Esophagus squamous epithelium (tissue), 5 donors: Measurements from ENCODE around the gene ZNF230. TPM values are rescaled to one million over a fixed set of nuclear protein-coding genes. Genes with fewer than 3 reads are reported as not detected.

Experiments
- DNase-seq: peaks from one replicate; lab custom pipeline; 2025; lab: John Stamatoyannopoulos, UW
- H3K27ac ChIP-seq, 4 donors: fragments of 200-600 bp; sonication (generic); one replicate each; pipeline ENCODE4 v1.5.1; 2016 to 2019; ENCODE audit warnings: mild to moderate bottlenecking in 1 of 4
- H3K27me3 ChIP-seq, 4 donors: fragments of 200-600 bp; sonication (generic); 1 replicate in 3 of 4; 2 replicates in 1 of 4; pipeline versions ENCODE4 v1.5.1 to v1.6.0; 2017 to 2021; ENCODE audit warnings: antibody characterized with exemption in 1 of 4
- H3K36me3 ChIP-seq, 3 donors: fragments of 200-600 bp; sonication (generic); one replicate each; pipeline ENCODE4 v1.5.1; 2016 to 2019
- H3K4me1 ChIP-seq, 3 donors: fragments of 200-600 bp; sonication (generic); one replicate each; pipeline ENCODE4 v1.5.1; 2017 to 2019
- H3K4me3 ChIP-seq, 4 donors: fragments of 200-600 bp; sonication (generic); 1 replicate in 3 of 4; 2 replicates in 1 of 4; pipeline ENCODE4 v1.5.1; 2016 to 2019; ENCODE audit warnings: mild to moderate bottlenecking in 2 of 4, moderate library complexity in 1 of 4
- H3K9me3 ChIP-seq, 3 donors: fragments of 200-600 bp; sonication (generic); one replicate each; pipeline ENCODE4 v1.5.1; 2016 to 2019
- POLR2A ChIP-seq, 4 donors: fragments of 450-650 bp; IDR thresholded peaks; one replicate each; pipeline ENCODE4 v1.6.1; 2017; ENCODE audit warnings: antibody characterized with exemption in 4 of 4, mild to moderate bottlenecking in 4 of 4, moderate library complexity in 3 of 4
- WGBS, 2 donors: methylation state at CpG; one replicate each; pipeline ENCODE4 v1.1.5; 2018; 5-methylcytosine and 5-hydroxymethylcytosine counted together
- intact Hi-C: fragments of 100-400 bp; cut with DNase I; formaldehyde crosslinking; loops from one replicate; pipeline ENCODE4 v1.15.0; 2022
- small RNA-seq, 4 donors: library from RNA; depleted of rRNA; stranded (forward); fragments of <200 nt; gene quantifications; one replicate each; pipeline ENCODE3, GENCODE V24; 2016
- total RNA-seq, 4 donors: library from RNA; depleted of rRNA; stranded (reverse); fragments of >200 nt; gene quantifications; one replicate each; pipeline ENCODE4 v1.1.0, GENCODE V29; 2016
- TF ChIP-seq, protein P1 (sequence below), 6 experiments: fragments of 450-650 bp in 4 of 6; fragments of 200-600 bp in 2 of 6; sonication (generic) in 2 of 6; IDR thresholded peaks; one replicate each; pipeline ENCODE4 v1.5.1; 2016 to 2019; ENCODE audit warnings: antibody characterized with exemption in 6 of 6, mild to moderate bottlenecking in 4 of 6, moderate library complexity in 4 of 6
- donor health status: DM: yes; HTN: yes; CAD: no.

ZNF230 gene
- total RNA-seq, 4 donors from 2014 or later, result 1.1 to 6.3 (median 1.8) TPM

DNA sequence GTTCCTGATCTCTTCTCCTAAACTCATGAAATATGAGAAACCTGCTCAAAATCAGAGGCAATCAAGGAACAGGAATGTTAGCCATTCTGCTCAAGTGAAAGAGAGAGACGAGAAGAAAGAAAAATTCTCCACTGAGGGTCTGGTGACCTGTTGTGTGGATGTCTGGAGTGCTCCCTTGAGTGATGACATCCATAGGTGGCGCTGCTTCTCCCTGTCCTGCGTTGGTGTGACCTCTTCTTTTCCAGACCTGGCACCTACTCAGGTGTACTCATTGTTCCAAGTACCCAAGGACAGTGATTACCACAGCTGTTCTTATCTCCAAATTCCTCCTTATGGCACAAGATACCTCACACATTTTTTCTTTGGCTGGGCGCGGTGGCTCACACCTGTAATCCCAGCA, 53.1 kb downstream of the ZNF230 start:
- no peak for DNase-seq
- 85 to 89% methylated on average over 4 to 5 of the region's 5 CpGs for WGBS, 2 donors
- TF ChIP-seq, protein P1, sequence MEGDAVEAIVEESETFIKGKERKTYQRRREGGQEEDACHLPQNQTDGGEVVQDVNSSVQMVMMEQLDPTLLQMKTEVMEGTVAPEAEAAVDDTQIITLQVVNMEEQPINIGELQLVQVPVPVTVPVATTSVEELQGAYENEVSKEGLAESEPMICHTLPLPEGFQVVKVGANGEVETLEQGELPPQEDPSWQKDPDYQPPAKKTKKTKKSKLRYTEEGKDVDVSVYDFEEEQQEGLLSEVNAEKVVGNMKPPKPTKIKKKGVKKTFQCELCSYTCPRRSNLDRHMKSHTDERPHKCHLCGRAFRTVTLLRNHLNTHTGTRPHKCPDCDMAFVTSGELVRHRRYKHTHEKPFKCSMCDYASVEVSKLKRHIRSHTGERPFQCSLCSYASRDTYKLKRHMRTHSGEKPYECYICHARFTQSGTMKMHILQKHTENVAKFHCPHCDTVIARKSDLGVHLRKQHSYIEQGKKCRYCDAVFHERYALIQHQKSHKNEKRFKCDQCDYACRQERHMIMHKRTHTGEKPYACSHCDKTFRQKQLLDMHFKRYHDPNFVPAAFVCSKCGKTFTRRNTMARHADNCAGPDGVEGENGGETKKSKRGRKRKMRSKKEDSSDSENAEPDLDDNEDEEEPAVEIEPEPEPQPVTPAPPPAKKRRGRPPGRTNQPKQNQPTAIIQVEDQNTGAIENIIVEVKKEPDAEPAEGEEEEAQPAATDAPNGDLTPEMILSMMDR (IDR thresholded peaks at IDR 0.05), result no peak
- no peak for TF ChIP-seq POLR2A (IDR thresholded peaks at IDR 0.05)
- peaks cover 0 to 2% (median 0%) of the 10 kb centered on the region in 4 donors for H3K27me3 ChIP-seq
- no peak overlapping the region for H3K27ac ChIP-seq
- H3K36me3 ChIP-seq, result peaks cover under 1 to 62% (median 9%) of the 10 kb centered on the region in 3 donors
- H3K4me3 ChIP-seq, result no peak overlapping the region
- intact Hi-C loops, result no loop called here
- H3K9me3 ChIP-seq, result peaks cover 0 to 52% (median 25%) of the 10 kb centered on the region in 3 donors
- H3K4me1 ChIP-seq, result peaks cover 0 to 21% (median 13%) of the 10 kb centered on the region in 3 donors

GRCh38 chr19:44059229-44059628, 56.5 kb downstream of the ZNF230 start:
- Histone ChIP-seq H3K4me3 (no peak overlapping the region), H3K27ac (no peak overlapping the region), H3K27me3 (no peaks in the 10 kb centered on the region), H3K36me3 (peaks cover 12 to 96% (median 14%) of the 10 kb centered on the region in 3 donors), H3K9me3 (peaks cover 0 to 75% (median 38%) of the 10 kb centered on the region in 3 donors), H3K4me1 (no peaks in the 10 kb centered on the region)
- intact Hi-C loops, result no loop called here
- WGBS, 2 donors, result 100% methylated on average over 2 of the region's 2 CpGs
- TF ChIP-seq, protein P1 (IDR thresholded peaks at IDR 0.05), result no peak
- no peak for TF ChIP-seq POLR2A (IDR thresholded peaks at IDR 0.05)
- no peak for DNase-seq

- 86 to 89% methylated on average over 1 of the region's 1 CpG for WGBS, 2 donors
- peaks cover 14 to 100% (median 19%) of the 10 kb centered on the region in 3 donors for H3K36me3 ChIP-seq
- H3K4me3 ChIP-seq, result no peak overlapping the region
- peaks cover 0 to 81% (median 31%) of the 10 kb centered on the region in 3 donors for H3K9me3 ChIP-seq
- no peaks in the 10 kb centered on the region for H3K27me3 ChIP-seq
- H3K4me1 ChIP-seq, result no peaks in the 10 kb centered on the region
- intact Hi-C loops, result no loop called here
- TF ChIP-seq, protein P1 (IDR thresholded peaks at IDR 0.05), result no peak
- no peak for TF ChIP-seq POLR2A (IDR thresholded peaks at IDR 0.05)
- DNase-seq, result no peak
- no peak overlapping the region for H3K27ac ChIP-seq
Measured at GRCh38 chr19:44061038-44061437, 58.3 kb downstream of the ZNF230 start.

Small RNA genes lying within 50 kb of the gene (small RNA-seq; reads per million reads assigned to genes)
- gene AC006213.5, result 0 reads per million in 4 donors

Other genes with a start within 250 kb of the ZNF230 start
- 10 to 100 TPM; 16.0 to 22.7 (median 21.1) TPM for gene SMG9, start 248.0 kb upstream of the ZNF230 start, total RNA-seq
- 10 to 100 TPM in 1 of 4 donors, 1 to 10 TPM in 3; 3.2 to 16.9 (median 5.3) TPM for gene KCNN4, start 222.0 kb upstream of the ZNF230 start, total RNA-seq
- gene LYPD5, start 200.5 kb upstream of the ZNF230 start, total RNA-seq, result 10 to 100 TPM in 3 of 4 donors, 1 to 10 TPM in 1; 9.9 to 32.0 (median 22.4) TPM
- 10 to 100 TPM in 1 of 4 donors, 1 to 10 TPM in 3; 1.5 to 19.1 (median 6.5) TPM for gene ZNF283, start 175.6 kb upstream of the ZNF230 start, total RNA-seq
- 1 to 10 TPM; 1.3 to 1.7 (median 1.5) TPM for gene ZNF404, start 119.0 kb upstream of the ZNF230 start, total RNA-seq
- 1 to 10 TPM; 5.0 to 8.4 (median 6.4) TPM for gene ZNF45, start 67.7 kb upstream of the ZNF230 start, total RNA-seq
- 10 to 100 TPM in 1 of 4 donors, 1 to 10 TPM in 3; 1.4 to 12.9 (median 2.2) TPM for gene ZNF221, start 51.7 kb upstream of the ZNF230 start, total RNA-seq
- gene ZNF155, start 18.8 kb upstream of the ZNF230 start, total RNA-seq, result 1 to 10 TPM; 2.0 to 7.1 (median 3.8) TPM
- gene ZNF222, start 22.4 kb downstream of the ZNF230 start, total RNA-seq, result 1 to 10 TPM; 1.1 to 6.7 (median 3.1) TPM
- 1 to 10 TPM; 2.7 to 4.9 (median 3.5) TPM for gene ZNF223, start 49.1 kb downstream of the ZNF230 start, total RNA-seq
- gene ZNF284, start 69.2 kb downstream of the ZNF230 start, total RNA-seq, result 1 to 10 TPM in 2 of 4 donors, under 1 TPM in 2; 0.44 to 1.9 (median 0.80) TPM
- 10 to 100 TPM in 1 of 4 donors, 1 to 10 TPM in 3; 5.7 to 23.8 (median 8.2) TPM for gene ZNF224, start 91.4 kb downstream of the ZNF230 start, total RNA-seq
- gene ZNF225, start 110.4 kb downstream of the ZNF230 start, total RNA-seq, result 1 to 10 TPM; 1.2 to 3.1 (median 2.4) TPM
- gene ZNF234, start 138.6 kb downstream of the ZNF230 start, total RNA-seq, result 1 to 10 TPM in 3 of 4 donors, under 1 TPM in 1; 0.88 to 8.4 (median 3.4) TPM
- 10 to 100 TPM in 3 of 4 donors, 1 to 10 TPM in 1; 9.9 to 23.8 (median 12.9) TPM for gene ZNF226, start 162.1 kb downstream of the ZNF230 start, total RNA-seq
- gene ZNF227, start 209.6 kb downstream of the ZNF230 start, total RNA-seq, result 10 to 100 TPM in 1 of 4 donors, 1 to 10 TPM in 3; 4.7 to 16.4 (median 8.8) TPM